Endothelial cell of umbilical vein (primary cell): ENCODE measurements around the gene ADGRL3. TPM values are rescaled to one million over a fixed set of nuclear protein-coding genes. Genes with fewer than 3 reads are reported as not detected.

Source experiments
- BruUV-seq: library from RNA; stranded (reverse); fragments of 400-500 nt; replicated peaks from 2 replicates; lab custom pipeline; 2021; lab: Mats Ljungman, UMichigan
- CTCF ChIA-PET: fragments of 300-600, 350-600 bp; sonication (Branson Sonifier 250); formaldehyde crosslinking; loops from one replicate; lab custom pipeline; 2021; ENCODE audit warnings: antibody characterized with exemption, inconsistent platforms; lab: Charles Lee
- POLR2A ChIA-PET: fragments of 300-600, 350-600 bp; sonication (Branson Sonifier 250); formaldehyde crosslinking; loops from one replicate; lab custom pipeline; 2021; ENCODE audit warnings: antibody characterized with exemption, inconsistent platforms; lab: Charles Lee
- DNase-seq: peaks from one replicate; pipeline ENCODE4 v3.0.0-alpha.2; 2011; ENCODE audit warnings: low read depth, low spot score
- FAIRE-seq: peaks from 2 replicates; lab custom pipeline; 2011; peaks lifted over from hg19 to GRCh38; lab: Jason Lieb, UNC
- H2AFZ ChIP-seq: 2 replicates; pipeline ENCODE4 v1.6.0; 2012; ENCODE audit warnings: low read depth, low read length, control low read depth, inconsistent platforms
- H3K27ac ChIP-seq: 2 replicates; pipeline ENCODE4 v1.5.1; 2011; ENCODE audit warnings: low read depth, mild to moderate bottlenecking, control low read depth, low read length, moderate library complexity; ENCODE audit not compliant: insufficient read depth
- H3K27me3 ChIP-seq, 2 experiments: 2 replicates each; pipeline versions ENCODE4 v1.6.0 to v1.6.1; 2011; ENCODE audit warnings: low read length in 2 of 2, mixed read lengths in 1 of 2; ENCODE audit not compliant: control insufficient read depth in 2 of 2, insufficient read depth in 2 of 2
- H3K36me3 ChIP-seq, 2 experiments: 2 replicates in 1 of 2; 3 replicates in 1 of 2; pipeline ENCODE4 v1.5.1; 2011; ENCODE audit warnings: low read length in 2 of 2, mild to moderate bottlenecking in 1 of 2, moderate library complexity in 1 of 2; ENCODE audit not compliant: control insufficient read depth in 2 of 2, insufficient read depth in 2 of 2; ENCODE audit errors: extremely low read depth in 1 of 2
- H3K4me1 ChIP-seq: 3 replicates; pipeline ENCODE4 v1.5.1; 2011; ENCODE audit warnings: mild to moderate bottlenecking, low read length; ENCODE audit not compliant: control insufficient read depth, insufficient read depth; ENCODE audit errors: extremely low read depth
- H3K4me2 ChIP-seq: 2 replicates; pipeline ENCODE4 v1.6.1; 2011; ENCODE audit warnings: low read length, control low read depth, mixed read lengths; ENCODE audit not compliant: insufficient read depth
- H3K4me3 ChIP-seq, 3 experiments: fragments of 200-600 bp in 1 of 3; sonication (generic), shearing (Covaris generic) in 1 of 3; replicated peaks in 1 of 3; 2 replicates each; pipeline ENCODE4 v1.5.1; 2011 to 2016; ENCODE audit warnings: control low read depth in 3 of 3, low read length in 3 of 3, mild to moderate bottlenecking in 2 of 3, inconsistent platforms in 1 of 3, low read depth in 1 of 3, moderate library complexity in 1 of 3; ENCODE audit not compliant: insufficient read depth in 1 of 3
- H3K79me2 ChIP-seq: 2 replicates; pipeline ENCODE4 v1.6.0; 2012; ENCODE audit warnings: low read length, inconsistent platforms; ENCODE audit not compliant: control insufficient read depth, insufficient read depth
- H3K9ac ChIP-seq: replicated peaks from 2 replicates; pipeline ENCODE3; 2011; ENCODE audit warnings: low read length, control low read depth; ENCODE audit not compliant: insufficient read depth; ENCODE audit errors: extremely low read depth
- H3K9me1 ChIP-seq: replicated peaks from 3 replicates; pipeline ENCODE4 v1.6.0; 2011; ENCODE audit warnings: mild to moderate bottlenecking, low read length; ENCODE audit not compliant: control insufficient read depth, insufficient read depth; ENCODE audit errors: extremely low read depth
- H3K9me3 ChIP-seq: replicated peaks from 2 replicates; pipeline ENCODE4 v1.5.1; 2012; ENCODE audit warnings: low read length, inconsistent platforms; ENCODE audit not compliant: control insufficient read depth, insufficient read depth
- H4K20me1 ChIP-seq: replicated peaks from 2 replicates; pipeline ENCODE3; 2011; ENCODE audit warnings: mild to moderate bottlenecking, low read length; ENCODE audit not compliant: control insufficient read depth, insufficient read depth; ENCODE audit errors: extremely low read depth
- CTCF ChIP-seq, 2 donors: IDR thresholded peaks; 1 replicate in 1 of 2; 2 replicates in 1 of 2; pipeline ENCODE4 v1.5.1; 2011; ENCODE audit warnings: low read length in 2 of 2, mild to moderate bottlenecking in 2 of 2, moderate library complexity in 2 of 2, control low read depth in 1 of 2, inconsistent platforms in 1 of 2, low read depth in 1 of 2; ENCODE audit not compliant: insufficient read depth in 1 of 2; ENCODE audit errors: extremely low read depth in 1 of 2
- EZH2 ChIP-seq: IDR thresholded peaks from 2 replicates; pipeline ENCODE4 v1.6.1; 2012; ENCODE audit warnings: borderline replicate concordance, low read depth, mild to moderate bottlenecking, moderate library complexity, low read length, inconsistent platforms; ENCODE audit not compliant: severe bottlenecking
- FOS ChIP-seq: IDR thresholded peaks from 2 replicates; pipeline ENCODE4 v1.6.1; 2011; ENCODE audit warnings: mild to moderate bottlenecking, low read length, moderate library complexity, borderline replicate concordance; ENCODE audit not compliant: insufficient read depth
- GATA2 ChIP-seq: IDR thresholded peaks from 2 replicates; pipeline ENCODE4 v1.7.0; 2011; ENCODE audit warnings: low read depth, mild to moderate bottlenecking, moderate library complexity, mixed read lengths, low read length; ENCODE audit not compliant: insufficient read length, insufficient read depth
- JUN ChIP-seq: IDR thresholded peaks from 2 replicates; pipeline ENCODE4 v1.6.1; 2011; ENCODE audit warnings: borderline replicate concordance, low read depth; ENCODE audit not compliant: insufficient read length, insufficient read depth
- MAX ChIP-seq: IDR thresholded peaks from 2 replicates; pipeline ENCODE4 v1.6.1; 2011; ENCODE audit not compliant: insufficient read depth, insufficient read length
- MYC ChIP-seq: IDR thresholded peaks from one replicate; pipeline ENCODE4 v1.6.1; 2011; ENCODE audit warnings: mild to moderate bottlenecking, low read depth, low read length
- POLR2A ChIP-seq: IDR thresholded peaks from 2 replicates; pipeline ENCODE4 v1.6.1; 2012; ENCODE audit warnings: low read depth, mild to moderate bottlenecking, control low read depth, low read length
- POLR2AphosphoS5 ChIP-seq: IDR thresholded peaks from 2 replicates; pipeline ENCODE4 v1.6.1; 2012; ENCODE audit warnings: low read depth, mild to moderate bottlenecking, control low read depth, low read length, moderate library complexity; ENCODE audit not compliant: insufficient read depth
- dilution Hi-C: fragments of 300-500 bp; cut with MboI; formaldehyde crosslinking; loops from one replicate; pipeline ENCODE4 v1.15.0; 2019; ENCODE audit warnings: low sequenced_read_pairs; ENCODE audit not compliant: extremely low pct_ligation_motif_present
- intact Hi-C: fragments of 100-400 bp; cut with micrococcal nuclease; formaldehyde crosslinking; loops from one replicate; pipeline ENCODE4 v1.10.0; 2022
- polyA plus RNA-seq, 4 experiments: library from polyadenylated mRNA; depleted of rRNA in 3 of 4; stranded (reverse) in 3 of 4; unstranded in 1 of 4; fragments of >200 nt; gene quantifications; 2 replicates each; pipeline versions ENCODE4 v1.2.1 to v1.2.3, GENCODE V29; 2011 to 2012; ENCODE audit warnings: missing spikeins in 1 of 4
- total RNA-seq: library from RNA; stranded (reverse); gene quantifications from 2 replicates; pipeline ENCODE4 v1.2.3, GENCODE V29; 2021

Gene ADGRL3
- total and polyA plus RNA-seq, 2 donors (not counting 3 experiments of a cell fraction or from before 2014, with no cell fraction given) = not detected

GRCh38 chr4:61770456-61770855, 570.3 kb downstream of the ADGRL3 start:
- dilution Hi-C loops = no loop called here
- DNase-seq (no peak), FAIRE-seq (no peak)
- H3K79me2 ChIP-seq = no peaks in the 10 kb centered on the region
- no TSS peak for BruUV-seq
- no peaks in the 10 kb centered on the region for H3K36me3 ChIP-seq
- TF ChIP-seq POLR2A (no peak), MAX (no peak), CTCF (IDR thresholded peaks at IDR 0.05; ENCODE audit: extremely low read depth in 1 of 2, insufficient read depth in 1 of 2, low read depth in 1 of 2, low read length in 2 of 2) (no peak), GATA2 (no peak), JUN (no peak), FOS (no peak), EZH2 (no peak), POLR2AphosphoS5 (no peak), MYC (no peak)
- no peaks in the 10 kb centered on the region for H3K4me1 ChIP-seq
- CTCF ChIA-PET = no interaction called here
- no peak overlapping the region for H2AFZ ChIP-seq
- H3K9ac ChIP-seq = no peak overlapping the region
- H3K9me3 ChIP-seq = no peaks in the 10 kb centered on the region
- no peak overlapping the region for H3K27ac ChIP-seq
- H3K4me2 ChIP-seq = no peak overlapping the region
- H3K27me3 ChIP-seq = no peaks in the 10 kb centered on the region
- intact Hi-C loops = no loop called here
- H4K20me1 ChIP-seq = no peaks in the 10 kb centered on the region
- H3K4me3 ChIP-seq = no peak overlapping the region
- POLR2A ChIA-PET = no interaction called here
- H3K9me1 ChIP-seq = no peaks in the 10 kb centered on the region
